GM06990 (cell line): ENCODE measurements around the gene DNAJB8.

Experiments used
- DNase-seq: peaks from one replicate; pipeline ENCODE4 v3.0.0-alpha.2; 2011; ENCODE audit not compliant: insufficient read length; ENCODE audit errors: extremely low read depth
- H3K27me3 ChIP-seq: replicated peaks from 2 replicates; pipeline ENCODE4 v1.6.0; 2011; ENCODE audit warnings: low read length; ENCODE audit not compliant: control insufficient read depth, insufficient read depth
- H3K36me3 ChIP-seq: 2 replicates; pipeline ENCODE4 v1.5.1; 2011; ENCODE audit warnings: low read length; ENCODE audit not compliant: control insufficient read depth, insufficient read depth
- H3K4me3 ChIP-seq: replicated peaks from 2 replicates; pipeline ENCODE4 v1.5.1; 2011; ENCODE audit warnings: low read depth, mild to moderate bottlenecking, control low read depth, low read length
- TF ChIP-seq, protein P1 (sequence below): IDR thresholded peaks from 2 replicates; pipeline ENCODE4 v1.5.1; 2011; ENCODE audit warnings: low read length, control low read depth, mild to moderate bottlenecking, inconsistent platforms; ENCODE audit not compliant: insufficient read depth, poor library complexity, severe bottlenecking

DNAJB8 gene

DNA sequence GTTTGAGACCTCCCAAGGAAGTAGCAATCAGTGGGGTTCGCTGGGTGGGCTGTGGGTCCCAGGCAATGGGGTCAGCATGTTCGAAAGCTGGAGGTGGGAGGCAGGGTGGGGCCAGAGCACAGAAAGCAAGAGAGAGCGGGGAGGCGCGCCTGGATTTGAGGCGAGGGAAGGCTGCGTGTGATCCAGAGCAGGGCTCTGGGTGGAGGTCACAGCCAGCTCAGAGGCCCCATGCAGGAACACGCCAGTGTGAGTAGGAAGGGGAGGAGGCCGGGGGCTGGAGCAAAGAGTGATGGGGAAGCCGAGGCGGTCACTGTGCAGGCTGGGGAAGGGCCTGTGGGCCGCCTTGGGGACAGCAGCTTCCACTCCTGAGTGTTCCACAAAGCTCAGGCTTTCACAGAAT lies 8.8 kb downstream of the DNAJB8 start:
- TF ChIP-seq, protein P1, sequence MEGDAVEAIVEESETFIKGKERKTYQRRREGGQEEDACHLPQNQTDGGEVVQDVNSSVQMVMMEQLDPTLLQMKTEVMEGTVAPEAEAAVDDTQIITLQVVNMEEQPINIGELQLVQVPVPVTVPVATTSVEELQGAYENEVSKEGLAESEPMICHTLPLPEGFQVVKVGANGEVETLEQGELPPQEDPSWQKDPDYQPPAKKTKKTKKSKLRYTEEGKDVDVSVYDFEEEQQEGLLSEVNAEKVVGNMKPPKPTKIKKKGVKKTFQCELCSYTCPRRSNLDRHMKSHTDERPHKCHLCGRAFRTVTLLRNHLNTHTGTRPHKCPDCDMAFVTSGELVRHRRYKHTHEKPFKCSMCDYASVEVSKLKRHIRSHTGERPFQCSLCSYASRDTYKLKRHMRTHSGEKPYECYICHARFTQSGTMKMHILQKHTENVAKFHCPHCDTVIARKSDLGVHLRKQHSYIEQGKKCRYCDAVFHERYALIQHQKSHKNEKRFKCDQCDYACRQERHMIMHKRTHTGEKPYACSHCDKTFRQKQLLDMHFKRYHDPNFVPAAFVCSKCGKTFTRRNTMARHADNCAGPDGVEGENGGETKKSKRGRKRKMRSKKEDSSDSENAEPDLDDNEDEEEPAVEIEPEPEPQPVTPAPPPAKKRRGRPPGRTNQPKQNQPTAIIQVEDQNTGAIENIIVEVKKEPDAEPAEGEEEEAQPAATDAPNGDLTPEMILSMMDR: no peak
- no peaks in the 10 kb centered on the region for H3K36me3 ChIP-seq
- H3K27me3 ChIP-seq: peaks cover 1% of the 10 kb centered on the region; the same call in 1 of the 2 replicates
- no peak for DNase-seq
- H3K4me3 ChIP-seq: no peak overlapping the region

GRCh38 chr3:128456776-128457715 lies 9.6 kb downstream of the DNAJB8 start:
- no peak for DNase-seq
- Histone ChIP-seq H3K36me3 (no peaks in the 10 kb centered on the region), H3K4me3 (no peak overlapping the region), H3K27me3 (peaks cover 1% of the 10 kb centered on the region; the same call in 1 of the 2 replicates)
- TF ChIP-seq, protein P1: no peak

- no peaks in the 10 kb centered on the region for H3K36me3 ChIP-seq
- peaks cover 1% of the 10 kb centered on the region; the same call in 1 of the 2 replicates for H3K27me3 ChIP-seq
- TF ChIP-seq, protein P1: no peak
- no peak for DNase-seq
- H3K4me3 ChIP-seq: no peak overlapping the region
Measured at GRCh38 chr3:128455786-128456748, 10.6 kb downstream of the DNAJB8 start.

- TF ChIP-seq, protein P1: no peak
- DNase-seq: no peak
- Histone ChIP-seq H3K27me3 (peaks cover 1% of the 10 kb centered on the region; the same call in 1 of the 2 replicates), H3K4me3 (no peak overlapping the region), H3K36me3 (no peaks in the 10 kb centered on the region)
Measured at GRCh38 chr3:128455116-128455515, 11.6 kb downstream of the DNAJB8 start.

- DNase-seq: no peak
- peaks cover 1% of the 10 kb centered on the region; the same call in 1 of the 2 replicates for H3K27me3 ChIP-seq
- H3K4me3 ChIP-seq: no peak overlapping the region
- H3K36me3 ChIP-seq: no peaks in the 10 kb centered on the region
- TF ChIP-seq, protein P1: no peak
Measured at GRCh38 chr3:128454310-128454618, 12.4 kb downstream of the DNAJB8 start.
